Measurements from ENCODE around the gene TBC1D1. TPM values are rescaled to one million over a fixed set of nuclear protein-coding genes. Genes with fewer than 3 reads are reported as not detected.

The TBC1D1 gene
- total RNA-seq, 1 experiment from 2014 or later, result 38.1 TPM

GRCh38 chr4:37985730-37986275 is 94.9 kb downstream of the TBC1D1 start:
- no peak for DNase-seq (ENCODE audit: extremely low read depth, low read depth)

- DNase-seq (ENCODE audit: extremely low read depth, low read depth), result no peak
Measured at GRCh38 chr4:37988670-37989069, 97.8 kb downstream of the TBC1D1 start.

- DNase-seq (ENCODE audit: extremely low read depth, low read depth), result no peak
Measured at GRCh38 chr4:37989398-37990260, 98.7 kb downstream of the TBC1D1 start.

DNA sequence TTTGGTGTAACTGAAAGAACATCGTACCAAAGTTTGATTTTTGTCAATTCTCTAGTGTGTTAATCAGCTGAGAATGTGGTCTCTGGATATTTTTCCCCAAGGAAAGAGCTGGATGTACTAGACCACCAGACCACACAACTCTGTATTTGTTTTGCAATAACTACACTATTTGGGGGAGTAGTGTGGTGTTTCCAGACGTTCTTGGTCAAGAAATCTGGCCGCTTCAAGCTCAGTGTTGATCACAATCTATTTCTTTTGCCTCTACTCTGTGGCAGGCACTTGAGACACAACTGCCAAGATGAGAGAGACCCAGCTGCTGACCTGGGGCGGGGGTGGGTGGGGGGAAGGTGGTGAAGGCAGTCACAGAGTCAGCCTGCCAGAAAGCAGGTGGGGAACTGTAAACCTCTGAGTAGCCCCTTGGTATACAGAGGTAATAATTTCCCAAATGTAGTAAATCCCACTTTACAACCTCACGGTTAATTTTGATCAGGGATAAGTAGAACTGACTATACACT is 99.9 kb downstream of the TBC1D1 start:
- DNase-seq (ENCODE audit: extremely low read depth, low read depth), result no peak

DNA sequence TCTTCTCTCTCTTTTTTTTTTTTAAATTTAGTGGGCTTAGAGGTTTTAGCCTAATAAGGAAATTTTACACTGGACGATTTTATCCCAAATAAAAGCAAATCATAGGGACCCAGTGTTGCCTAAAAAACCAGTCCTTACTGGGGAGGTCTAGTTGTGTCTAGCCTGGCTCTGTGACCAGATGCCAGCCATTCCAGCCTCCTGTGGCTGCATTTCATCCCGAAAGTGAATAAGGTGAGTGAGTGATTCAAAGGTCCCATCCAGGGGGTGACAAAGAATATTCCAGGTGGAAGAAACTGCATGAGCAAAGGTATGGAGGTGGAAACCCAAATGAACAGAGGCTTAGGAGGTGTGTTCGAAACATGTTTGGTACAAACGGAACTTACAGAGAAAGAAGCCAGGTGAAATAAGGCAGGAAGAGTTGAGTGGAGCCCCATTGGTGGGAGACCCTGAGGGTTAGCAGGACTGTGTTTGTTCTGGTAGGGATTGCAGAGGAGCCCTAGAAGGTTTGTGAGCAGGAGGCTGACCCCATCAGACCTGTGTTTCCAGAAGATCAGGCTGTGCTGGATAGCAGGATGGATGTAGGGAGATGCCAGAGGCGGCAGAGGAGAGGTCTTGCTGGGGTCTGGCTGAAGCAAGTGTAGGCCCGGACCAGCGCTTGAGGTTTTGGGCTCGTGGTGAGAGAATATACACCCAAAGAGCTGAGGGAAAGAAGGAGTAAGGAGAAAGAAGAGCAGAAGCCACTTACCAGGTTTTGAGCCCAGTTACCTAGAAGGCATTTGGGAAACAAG is 100.9 kb downstream of the TBC1D1 start:
- DNase-seq (ENCODE audit: extremely low read depth, low read depth), result no peak

GRCh38 chr4:37993806-37994205 is 102.9 kb downstream of the TBC1D1 start:
- no peak for DNase-seq (ENCODE audit: extremely low read depth, low read depth)

DNA sequence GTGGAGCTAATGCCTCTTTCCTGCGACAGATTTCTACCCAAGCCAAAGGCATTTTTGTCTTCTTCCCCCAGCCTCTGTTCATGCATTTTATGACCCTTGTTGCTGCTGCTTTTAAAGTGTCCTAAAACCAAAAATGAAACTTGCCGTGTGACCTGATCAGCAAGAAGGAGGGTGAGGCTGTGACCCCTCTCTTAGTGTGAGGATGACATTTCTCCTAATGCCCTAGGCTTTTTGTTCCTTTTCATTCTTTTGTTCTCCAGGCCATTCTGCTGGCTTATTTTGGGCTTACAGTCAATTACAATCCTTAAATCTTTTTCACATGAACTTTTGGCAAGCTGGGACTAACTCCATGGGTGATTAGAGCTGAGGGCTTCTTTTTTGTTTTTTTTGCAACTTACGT is 103.7 kb downstream of the TBC1D1 start:
- no peak for DNase-seq (ENCODE audit: extremely low read depth, low read depth)

GRCh38 chr4:37995299-37995821 is 104.5 kb downstream of the TBC1D1 start:
- no peak for DNase-seq (ENCODE audit: extremely low read depth, low read depth)

DNA sequence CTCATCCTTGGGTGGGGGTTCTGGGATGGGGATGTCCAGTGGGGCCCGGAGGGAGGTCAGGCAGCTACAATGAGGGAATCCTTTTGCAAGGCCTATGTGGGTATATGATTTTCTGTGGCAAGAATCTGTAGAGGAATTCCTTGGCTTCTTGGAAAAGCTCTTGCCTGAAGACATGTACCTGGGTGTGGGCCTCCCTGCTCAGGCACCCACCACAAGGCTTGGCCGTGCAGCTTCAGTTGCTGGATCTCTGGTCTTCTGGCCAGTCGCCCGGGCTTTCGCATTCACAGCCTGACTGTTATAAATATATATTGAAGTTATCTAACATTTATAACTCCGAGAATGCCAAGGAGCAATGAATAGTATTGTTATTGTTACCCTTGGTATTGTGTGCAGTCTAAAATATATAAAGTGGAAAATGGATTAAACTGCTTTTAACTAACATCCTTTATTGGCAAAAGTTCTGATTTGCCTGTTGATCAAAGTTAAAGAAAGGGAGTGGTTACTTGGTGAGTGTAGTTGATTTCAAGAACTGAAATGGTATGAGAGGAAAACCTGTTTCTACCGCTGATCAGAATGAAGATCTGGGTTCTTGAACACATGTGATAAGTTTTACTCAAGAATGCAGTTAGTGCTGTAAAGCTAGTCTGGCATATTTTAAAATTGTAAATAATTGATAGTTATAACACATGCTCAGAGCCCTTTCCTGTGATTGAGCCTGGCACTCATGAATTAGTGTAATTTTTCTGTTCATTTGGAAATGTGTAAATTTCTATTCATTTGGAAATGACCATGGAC is 105.3 kb downstream of the TBC1D1 start:
- no peak for DNase-seq (ENCODE audit: extremely low read depth, low read depth)

GRCh38 chr4:37998226-37998625 is 107.3 kb downstream of the TBC1D1 start:
- no peak for DNase-seq (ENCODE audit: extremely low read depth, low read depth)

GRCh38 chr4:37999000-37999716 is 108.3 kb downstream of the TBC1D1 start:
- no peak for DNase-seq (ENCODE audit: extremely low read depth, low read depth)

GRCh38 chr4:37999965-38000364 is 109.1 kb downstream of the TBC1D1 start:
- DNase-seq (ENCODE audit: extremely low read depth, low read depth), result no peak

DNA sequence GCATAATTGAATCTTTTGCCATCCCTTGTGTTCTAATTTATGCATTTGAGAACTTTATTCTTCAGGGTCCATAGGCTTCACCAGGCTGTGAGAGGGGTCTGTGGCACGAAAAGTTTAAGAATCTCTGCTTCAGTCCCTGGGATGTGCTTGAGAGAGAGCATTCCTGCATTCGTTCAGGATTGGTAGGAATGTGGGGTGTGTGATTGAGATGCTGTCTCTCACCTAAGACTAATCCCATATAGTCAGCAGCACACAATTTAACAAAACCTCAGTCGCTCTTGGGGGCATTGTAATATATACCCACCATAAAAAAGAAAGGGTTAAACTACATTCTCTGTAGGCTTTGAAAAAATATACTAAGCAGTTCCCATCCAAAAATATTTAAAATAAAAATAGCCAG is 111.0 kb downstream of the TBC1D1 start:
- DNase-seq (ENCODE audit: extremely low read depth, low read depth), result no peak

DNA sequence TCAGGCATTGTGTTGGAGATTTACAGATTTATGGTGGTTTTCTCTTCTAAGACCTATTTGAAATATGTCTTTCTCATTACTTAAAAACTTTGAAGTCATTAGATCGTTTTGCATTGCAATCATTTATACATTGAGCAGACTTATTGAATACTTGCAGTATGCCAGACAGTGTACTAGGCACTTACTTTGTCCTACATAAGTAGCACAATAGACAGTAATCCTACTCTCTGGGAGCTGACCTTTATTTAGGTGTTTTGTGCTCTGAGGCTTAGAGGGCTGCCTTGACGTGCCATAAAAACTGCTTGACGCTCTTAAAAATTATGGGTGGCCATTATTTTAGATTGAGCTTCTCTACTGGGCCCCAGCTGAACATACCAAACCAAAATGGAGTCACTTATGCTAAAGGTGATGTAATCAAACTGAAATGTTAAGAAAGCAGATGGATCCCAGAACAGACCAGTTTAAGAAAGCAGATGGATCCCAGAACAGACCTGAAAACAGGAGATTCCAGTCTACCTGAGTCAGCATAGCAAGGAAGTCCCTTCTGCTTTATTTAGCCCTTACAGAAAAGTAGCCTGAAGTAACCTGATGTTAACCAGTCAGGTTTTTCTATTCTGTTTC is 111.7 kb downstream of the TBC1D1 start:
- no peak for DNase-seq (ENCODE audit: extremely low read depth, low read depth)

DNA sequence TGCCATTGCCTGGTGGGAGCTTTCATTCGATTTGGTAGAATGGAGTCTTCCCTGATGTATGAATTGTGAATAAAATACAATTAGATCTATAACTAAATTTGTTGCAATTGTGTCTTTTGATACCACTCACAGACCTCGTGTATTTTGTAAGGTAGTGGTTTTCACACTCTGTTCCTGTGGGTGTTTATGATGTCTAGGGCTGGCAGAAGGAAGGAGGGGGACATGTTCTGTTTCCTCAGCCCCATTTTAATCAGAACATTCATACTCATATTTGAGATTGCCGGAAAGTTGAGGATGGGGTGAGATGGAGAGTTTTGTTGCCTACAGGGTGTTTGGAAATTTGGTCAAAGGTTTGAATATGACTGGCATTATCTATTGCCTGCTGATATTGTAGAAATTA is 112.2 kb downstream of the TBC1D1 start:
- DNase-seq (ENCODE audit: extremely low read depth, low read depth), result no peak

DNA sequence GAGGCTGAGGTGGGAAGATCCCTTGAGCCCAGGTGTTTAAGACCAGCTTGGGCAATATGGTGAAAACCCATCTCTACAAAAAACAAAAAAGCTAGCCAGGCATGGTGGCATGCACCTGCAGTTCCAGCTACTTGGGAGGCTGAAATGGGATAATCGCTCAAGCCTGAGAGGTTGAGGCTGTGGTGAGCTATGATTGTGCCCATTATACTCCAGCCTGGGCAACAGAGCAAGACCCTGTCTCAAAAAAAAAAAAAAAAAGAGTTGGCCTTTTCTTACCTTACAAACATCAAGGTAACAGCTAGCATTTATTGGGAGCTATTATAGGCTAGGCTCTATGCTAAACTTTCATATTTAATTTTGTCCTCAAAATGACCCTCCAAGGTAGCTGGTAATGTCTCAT is 112.7 kb downstream of the TBC1D1 start:
- DNase-seq (ENCODE audit: extremely low read depth, low read depth), result no peak

DNA sequence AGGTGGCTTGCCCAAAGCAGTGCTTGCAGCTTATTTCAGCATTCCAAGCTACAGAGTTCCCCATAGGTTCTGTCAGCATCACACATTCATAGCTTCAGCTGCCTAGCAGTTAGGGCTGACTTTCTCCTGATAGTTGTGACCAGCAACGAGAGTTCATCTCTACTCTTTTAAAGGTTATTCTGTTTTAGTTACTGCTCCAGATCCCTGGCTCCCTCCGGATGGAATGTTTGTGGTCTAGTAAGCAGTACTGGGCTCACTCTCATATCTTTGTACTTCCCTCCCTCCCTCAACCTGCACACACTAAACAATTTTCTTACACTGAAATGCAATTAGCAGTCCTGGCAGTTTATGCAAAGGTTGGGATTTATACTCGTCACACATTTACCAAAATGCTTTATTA is 113.2 kb downstream of the TBC1D1 start:
- no peak for DNase-seq (ENCODE audit: extremely low read depth, low read depth)

- DNase-seq (ENCODE audit: extremely low read depth, low read depth), result no peak
Measured at GRCh38 chr4:38004887-38005286, 114.0 kb downstream of the TBC1D1 start.

DNA sequence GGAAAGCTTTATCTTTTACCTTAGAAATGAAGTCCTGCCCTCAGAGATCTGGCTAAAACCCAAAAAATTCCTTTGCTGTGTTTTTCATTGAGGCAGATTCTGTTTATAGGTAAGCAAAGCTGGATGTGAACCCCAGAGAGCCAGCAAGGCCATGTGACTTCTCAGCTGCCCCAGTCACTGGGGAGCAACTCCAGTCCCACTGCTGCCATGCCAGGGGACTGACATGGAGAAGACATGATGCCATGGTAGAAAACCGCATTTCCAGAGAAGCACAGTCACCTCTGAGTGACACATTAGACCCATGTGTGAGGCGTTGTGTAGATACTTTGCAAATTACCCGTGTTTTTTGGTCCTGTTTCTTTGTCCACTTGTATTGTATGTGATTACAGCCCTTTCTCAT is 114.8 kb downstream of the TBC1D1 start:
- DNase-seq (ENCODE audit: extremely low read depth, low read depth), result no peak

Data from NCI-H460 (cell line).